Adipose tissue (tissue), 3 donors: ENCODE data around the gene ANKS3. TPM values are rescaled to one million over a fixed set of nuclear protein-coding genes. Genes with fewer than 3 reads are reported as not detected.
"Not testable (repeated sequence)": the region's sequence is repeated elsewhere in the genome, so short reads cannot be mapped to it uniquely, and the experiment has no call there.

Experiments
- H3K27ac ChIP-seq: one replicate; pipeline ENCODE4 v1.5.1; 2013; ENCODE audit warnings: low read depth, low read length
- WGBS, 3 donors: extraction: QIAGEN DNeasy Blood & Tissue Kit; methylation state at CpG; one replicate each; pipeline ENCODE4 v1.1.7; 2013; 5-methylcytosine and 5-hydroxymethylcytosine counted together
- polyA plus RNA-seq, 3 donors: library from polyadenylated mRNA; stranded (reverse); fragments of 200-250 nt; gene quantifications; one replicate each; pipeline ENCODE4 v1.2.3, GENCODE V29; 2013
- donor health status: healthy with polysubstance abuse.
- donor health status: Bipolar disorder and iron deficiency.
- donor health status: healthy.

Gene ANKS3
- polyA plus RNA-seq, 3 donors = 10.6 to 19.1 (median 11.4) TPM

GRCh38 chr16:4663777-4664465 is 70.2 kb downstream of the ANKS3 start:
- H3K27ac ChIP-seq = no peak overlapping the region
- 47 to 73% (median 48%) methylated on average over 25 of the region's 25 CpGs for WGBS, 3 donors

- H3K27ac ChIP-seq = no peak overlapping the region
- WGBS, 3 donors = 53 to 80% (median 56%) methylated on average over 5 of the region's 5 CpGs
Observed at GRCh38 chr16:4663465-4663776, 70.7 kb downstream of the ANKS3 start.

- WGBS, 3 donors = 57 to 88% (median 58%) methylated on average over 11 of the region's 11 CpGs
- no peak overlapping the region for H3K27ac ChIP-seq
Observed at GRCh38 chr16:4661661-4662060, 72.4 kb downstream of the ANKS3 start.

GRCh38 chr16:4660454-4661007 is 73.5 kb downstream of the ANKS3 start:
- no peak overlapping the region for H3K27ac ChIP-seq
- 32 to 67% (median 35%) methylated on average over 18 of the region's 18 CpGs for WGBS, 3 donors

DNA sequence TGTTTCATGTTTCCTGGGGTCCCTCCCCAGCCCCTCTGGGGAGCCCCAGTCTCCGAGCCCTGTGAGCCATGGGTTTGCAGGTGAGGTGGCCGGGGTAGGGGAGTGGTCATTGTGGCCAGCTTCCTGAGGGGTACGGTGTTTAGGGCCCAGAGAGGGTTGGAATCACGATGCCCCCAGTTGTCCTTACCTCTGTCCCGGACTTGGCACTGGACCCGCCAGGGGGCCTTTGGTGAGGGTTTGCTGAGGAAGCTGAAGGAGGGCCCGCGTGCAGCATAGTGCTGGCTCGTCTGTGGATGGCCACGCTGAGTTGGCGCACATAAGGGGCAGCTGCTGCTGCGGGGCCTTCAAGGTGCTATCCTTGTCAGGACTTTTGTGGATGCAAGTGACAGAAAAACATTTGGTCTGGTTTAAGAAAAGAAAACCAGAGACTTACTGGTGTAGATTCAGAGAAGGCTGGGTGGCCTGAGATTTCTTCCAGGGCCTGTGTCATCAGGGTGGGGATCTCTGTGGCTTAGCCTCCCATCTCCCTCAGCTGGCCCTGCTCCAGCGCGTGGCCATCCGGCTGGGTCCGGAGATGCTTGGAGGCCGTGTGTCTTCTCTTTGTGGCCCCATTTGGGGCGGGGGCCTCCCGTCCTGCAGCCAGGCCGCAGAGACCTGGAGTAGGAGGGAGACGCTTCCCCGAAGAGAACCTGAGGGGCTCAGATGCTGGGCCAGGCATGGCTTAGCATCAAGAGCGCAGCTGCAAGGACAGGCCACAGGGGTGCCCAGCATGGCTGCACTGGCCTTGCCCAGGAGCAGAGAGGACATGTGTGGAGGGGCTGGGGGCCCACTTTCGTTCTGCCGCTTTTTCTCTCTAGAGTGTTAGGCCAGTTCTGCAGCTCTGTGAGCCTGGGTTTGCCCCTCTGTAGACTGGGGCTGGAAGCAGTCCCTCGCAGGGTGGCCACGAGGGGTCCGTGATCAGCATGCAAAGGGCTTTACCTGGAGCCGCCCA is 74.4 kb downstream of the ANKS3 start:
- H3K27ac ChIP-seq = no peak overlapping the region
- WGBS, 3 donors = 82 to 92% (median 85%) methylated on average over 28 to 29 of the region's 29 CpGs

- no peak overlapping the region for H3K27ac ChIP-seq
- 91 to 96% (median 95%) methylated on average over 25 of the region's 25 CpGs for WGBS, 3 donors
Observed at GRCh38 chr16:4656695-4657686, 77.1 kb downstream of the ANKS3 start.

DNA sequence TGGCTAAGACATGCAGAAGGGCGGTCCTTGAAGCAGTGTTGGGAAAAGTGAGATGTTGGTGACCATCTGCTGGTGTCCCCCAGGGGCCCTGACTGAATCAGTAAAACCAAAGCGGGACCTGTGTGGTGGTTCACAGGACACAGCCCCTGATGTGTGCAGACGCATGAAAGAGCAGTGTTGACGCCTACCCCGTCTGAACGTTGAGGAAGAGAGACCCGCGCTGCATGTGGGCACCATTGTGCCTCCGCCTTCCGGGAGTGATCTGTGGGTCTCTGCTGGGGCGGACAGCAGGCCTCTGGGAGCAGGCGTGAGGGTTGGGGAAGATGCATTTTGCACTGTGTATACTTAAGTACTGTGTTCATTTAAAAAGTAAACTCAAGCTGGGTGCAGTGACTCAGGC is 77.8 kb downstream of the ANKS3 start:
- 94 to 96% (median 95%) methylated on average over 12 of the region's 12 CpGs for WGBS, 3 donors
- no peak overlapping the region for H3K27ac ChIP-seq

- no peak overlapping the region for H3K27ac ChIP-seq
- 94 to 98% (median 96%) methylated on average over 6 of the region's 6 CpGs for WGBS, 3 donors
Observed at GRCh38 chr16:4655801-4656200, 78.3 kb downstream of the ANKS3 start.

DNA sequence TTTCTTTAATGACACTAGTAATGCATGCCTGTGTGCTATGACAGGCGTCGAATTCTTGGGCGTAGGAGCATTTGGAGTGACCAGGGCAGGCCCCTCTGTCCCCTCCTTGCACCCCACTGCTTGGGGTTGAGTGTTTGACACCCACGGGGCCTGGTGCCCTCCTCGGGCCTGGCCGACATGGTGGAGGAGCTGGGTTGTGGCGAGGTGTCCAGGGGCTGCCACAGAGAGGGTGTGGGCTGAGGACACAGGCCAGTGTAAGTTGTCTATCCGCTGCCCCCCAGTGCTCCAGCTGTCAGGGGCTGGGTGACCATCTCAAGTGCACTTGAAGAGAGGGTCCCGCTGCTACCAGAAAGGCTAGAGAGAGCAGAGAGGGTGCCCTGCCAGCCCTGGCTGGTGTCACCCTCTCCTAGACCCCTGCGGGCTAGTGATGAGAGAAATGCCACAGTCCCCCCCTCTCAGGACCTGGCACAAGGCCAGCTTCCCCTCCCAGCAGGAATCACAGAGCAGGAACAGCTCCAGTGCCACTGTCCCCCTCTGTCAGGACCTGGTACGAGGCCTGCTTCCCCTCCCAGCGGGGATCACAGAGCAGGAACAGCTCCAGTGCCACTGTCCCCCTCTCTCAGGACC is 79.0 kb downstream of the ANKS3 start:
- no peak overlapping the region for H3K27ac ChIP-seq
- 69 to 94% (median 89%) methylated on average over 12 of the region's 12 CpGs for WGBS, 3 donors

DNA sequence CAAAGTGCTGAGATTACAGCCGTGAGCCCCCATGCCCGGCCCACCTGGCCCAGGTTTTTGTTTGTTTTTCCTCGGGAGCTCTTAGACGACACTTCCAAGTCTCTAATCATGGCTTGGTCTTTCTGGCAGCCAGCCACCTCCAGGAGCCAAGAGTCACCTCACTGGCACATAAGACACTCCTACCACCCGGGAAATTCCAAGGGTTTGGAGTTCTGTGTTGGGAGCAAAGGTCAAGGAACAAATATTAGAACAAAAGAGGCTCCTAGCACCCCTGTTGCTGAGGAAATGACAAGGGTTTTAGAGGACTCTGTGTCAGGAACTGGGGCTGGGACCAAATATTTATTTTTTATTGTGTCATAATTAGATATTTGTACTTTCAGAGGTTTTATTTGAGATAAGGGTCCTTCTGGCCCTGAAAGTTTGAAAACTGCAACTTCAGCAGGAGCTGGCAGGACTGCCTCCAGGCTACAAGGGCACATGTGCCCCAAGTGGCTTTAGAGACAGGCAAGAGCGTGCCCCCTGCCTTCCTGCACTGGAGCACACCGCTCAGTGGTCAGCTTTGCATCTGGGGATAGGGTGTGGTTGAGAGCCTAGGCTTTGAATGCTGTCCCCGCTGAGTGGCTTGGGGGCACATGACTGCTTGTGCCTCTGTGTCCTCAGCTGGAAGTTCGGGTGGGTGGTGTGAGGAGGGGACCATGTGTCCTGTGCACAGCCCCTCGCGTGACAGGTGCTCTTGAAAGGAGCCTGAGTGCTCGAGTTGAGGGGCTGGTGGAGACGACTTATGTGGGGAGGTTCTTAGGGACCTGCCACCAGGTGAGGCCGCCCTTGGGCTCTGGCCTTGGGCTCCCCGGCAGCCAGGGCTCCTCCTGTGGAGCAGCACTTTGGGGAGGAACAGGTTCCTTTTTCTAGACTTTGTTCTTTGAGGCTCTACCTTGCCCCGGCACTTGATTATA is 79.8 kb downstream of the ANKS3 start:
- H3K27ac ChIP-seq = no peak overlapping the region
- 35 to 87% (median 79%) methylated on average over 16 of the region's 16 CpGs for WGBS, 3 donors

DNA sequence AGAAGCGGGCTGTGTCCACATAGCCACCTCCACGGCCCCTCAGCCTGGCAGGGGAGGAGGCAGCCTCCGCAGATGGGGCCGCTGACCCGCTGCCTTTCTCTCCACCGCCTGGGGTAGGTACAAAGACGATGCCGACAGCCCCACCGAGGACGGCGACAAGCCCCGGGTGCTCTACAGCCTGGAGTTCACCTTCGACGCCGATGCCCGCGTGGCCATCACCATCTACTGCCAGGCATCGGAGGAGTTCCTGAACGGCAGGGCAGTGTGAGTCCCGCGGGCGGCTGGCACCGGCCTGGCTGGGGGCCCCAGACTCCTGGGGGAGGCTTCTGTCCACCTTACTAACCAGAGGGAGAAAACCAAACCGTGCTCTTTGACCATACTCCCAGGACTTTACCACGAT is 81.5 kb downstream of the ANKS3 start:
- WGBS, 3 donors = 87 to 96% (median 94%) methylated on average over 24 to 25 of the region's 25 CpGs
- H3K27ac ChIP-seq = no peak overlapping the region

GRCh38 chr16:4651827-4652226 is 82.2 kb downstream of the ANKS3 start:
- H3K27ac ChIP-seq = no peak overlapping the region
- 83 to 94% (median 93%) methylated on average over 13 of the region's 13 CpGs for WGBS, 3 donors

GRCh38 chr16:4650443-4651074 is 83.5 kb downstream of the ANKS3 start:
- H3K27ac ChIP-seq = not testable (repeated sequence)
- WGBS, 3 donors = 80 to 83% (median 83%) methylated on average over 15 of the region's 15 CpGs

GRCh38 chr16:4649744-4650442 is 84.2 kb downstream of the ANKS3 start:
- H3K27ac ChIP-seq = no peak overlapping the region
- 88 to 91% (median 89%) methylated on average over 24 to 25 of the region's 25 CpGs for WGBS, 3 donors

GRCh38 chr16:4648917-4649316 is 85.2 kb downstream of the ANKS3 start:
- 69 to 94% (median 86%) methylated on average over 13 of the region's 13 CpGs for WGBS, 3 donors
- no peak overlapping the region for H3K27ac ChIP-seq

- 95 to 98% (median 96%) methylated on average over 8 of the region's 8 CpGs for WGBS, 3 donors
- H3K27ac ChIP-seq = no peak overlapping the region
Observed at GRCh38 chr16:4647644-4647980, 86.5 kb downstream of the ANKS3 start.
